Loucy (cell line): ENCODE measurements around the gene MACROD2.

Experiments used
- CTCF ChIP-seq: fragments of 200-600 bp; sonication (generic); conservative IDR thresholded peaks from 2 replicates; pipeline ENCODE4 v1.5.1; 2014; ENCODE audit warnings: mild to moderate bottlenecking, antibody characterized with exemption, low read length
- EZH2phosphoT487 ChIP-seq: fragments of 200-600 bp; IDR thresholded peaks from 2 replicates; pipeline ENCODE4 v1.6.1; 2018; ENCODE audit warnings: antibody characterized with exemption, mild to moderate bottlenecking, moderate library complexity, borderline replicate concordance

GRCh38 chr20:14700639-14700960, 705.3 kb downstream of the MACROD2 start:
- TF ChIP-seq CTCF (no peak), EZH2phosphoT487 (no peak)
